Type B pancreatic cell (in vitro differentiated cells): ENCODE results near the gene ADGRA3. TPM values are rescaled to one million over a fixed set of nuclear protein-coding genes. Genes with fewer than 3 reads are reported as not detected.
"Not testable (repeated sequence)": the region's sequence is repeated elsewhere in the genome, so short reads cannot be mapped to it uniquely, and the experiment has no call there.

Experiments used
- DNase-seq: peaks from one replicate; pipeline ENCODE4 v3.0.0; 2021; ENCODE audit warnings: mixed read lengths; ENCODE audit not compliant: unreplicated experiment; ENCODE audit errors: extremely low spot score
- H3K27ac Mint-ChIP-seq: 2 replicates; pipeline ENCODE4 v1.8.0; 2021; ENCODE audit warnings: mild to moderate bottlenecking, mixed read lengths
- H3K27me3 Mint-ChIP-seq: 2 replicates; pipeline ENCODE4 v1.8.0; 2021; ENCODE audit warnings: mixed read lengths
- H3K36me3 Mint-ChIP-seq: 2 replicates; pipeline ENCODE4 v1.8.0; 2021; ENCODE audit warnings: mixed read lengths
- H3K4me1 Mint-ChIP-seq: one replicate; pipeline ENCODE4 v1.8.0; 2021; ENCODE audit warnings: mixed read lengths; ENCODE audit not compliant: unreplicated experiment
- H3K4me3 Mint-ChIP-seq: 2 replicates; pipeline ENCODE4 v1.8.0; 2021; ENCODE audit warnings: mild to moderate bottlenecking, mixed read lengths
- H3K9me3 Mint-ChIP-seq: 2 replicates; pipeline ENCODE4 v1.8.0; 2021; ENCODE audit warnings: mixed read lengths
- CTCF ChIP-seq: fragments of 200-600 bp; sonication (generic); conservative IDR thresholded peaks from 2 replicates; pipeline ENCODE4 v1.5.0; 2021; ENCODE audit warnings: antibody characterized with exemption, mild to moderate bottlenecking
- total RNA-seq: library from RNA; stranded (reverse); gene quantifications from 2 replicates; pipeline ENCODE4 v1.2.1, GENCODE V29; 2021; ENCODE audit warnings: low replicate concordance

Gene ADGRA3
- total RNA-seq, 1 donor from 2014 or later = 61.0 TPM

GRCh38 chr4:22478426-22478825 is 37.4 kb downstream of the ADGRA3 start:
- Mint-ChIP-seq H3K27ac (no peak overlapping the region), H3K27me3 (no peaks in the 10 kb centered on the region), H3K4me1 (peaks cover 7% of the 10 kb centered on the region), H3K4me3 (no peak overlapping the region), H3K36me3 (peaks cover 11% of the 10 kb centered on the region), H3K9me3 (peaks cover 4% of the 10 kb centered on the region)
- no peak for TF ChIP-seq CTCF
- no peak for DNase-seq

- Mint-ChIP-seq H3K4me3 (no peak overlapping the region), H3K27me3 (no peaks in the 10 kb centered on the region), H3K9me3 (peaks cover 4% of the 10 kb centered on the region), H3K27ac (no peak overlapping the region), H3K36me3 (peaks cover 11% of the 10 kb centered on the region), H3K4me1 (peaks cover 1% of the 10 kb centered on the region)
- TF ChIP-seq CTCF = no peak
- DNase-seq = no peak
Observed at GRCh38 chr4:22477813-22478182, 38.1 kb downstream of the ADGRA3 start.

GRCh38 chr4:22477136-22477812 is 38.6 kb downstream of the ADGRA3 start:
- Mint-ChIP-seq H3K4me3 (no peak overlapping the region), H3K36me3 (peaks cover 16% of the 10 kb centered on the region), H3K9me3 (peaks cover 4% of the 10 kb centered on the region), H3K27me3 (no peaks in the 10 kb centered on the region), H3K4me1 (no peaks in the 10 kb centered on the region), H3K27ac (no peak overlapping the region)
- no peak for TF ChIP-seq CTCF
- no peak for DNase-seq

GRCh38 chr4:22476011-22476410 is 39.9 kb downstream of the ADGRA3 start:
- Mint-ChIP-seq H3K27me3 (no peaks in the 10 kb centered on the region), H3K27ac (no peak overlapping the region)

GRCh38 chr4:22475311-22475646 is 40.6 kb downstream of the ADGRA3 start:
- H3K9me3 Mint-ChIP-seq, DNase-seq, H3K4me1 Mint-ChIP-seq, H3K27me3 Mint-ChIP-seq, H3K27ac Mint-ChIP-seq, H3K4me3 Mint-ChIP-seq: not testable (repeated sequence)
- H3K36me3 Mint-ChIP-seq = peaks cover 28% of the 10 kb centered on the region

More at GRCh38 chr4:22476011-22476410, 39.9 kb downstream of the ADGRA3 start:
- H3K36me3 Mint-ChIP-seq = peaks cover 21% of the 10 kb centered on the region
- peaks cover 4% of the 10 kb centered on the region for H3K9me3 Mint-ChIP-seq
- no peaks in the 10 kb centered on the region for H3K4me1 Mint-ChIP-seq
- no peak overlapping the region for H3K4me3 Mint-ChIP-seq
- DNase-seq = no peak
- no peak for TF ChIP-seq CTCF

- DNase-seq = no peak
- Mint-ChIP-seq H3K4me1 (no peaks in the 10 kb centered on the region), H3K9me3 (peaks cover 4% of the 10 kb centered on the region), H3K36me3 (peaks cover 28% of the 10 kb centered on the region), H3K27me3 (no peaks in the 10 kb centered on the region), H3K4me3 (no peak overlapping the region), H3K27ac (no peak overlapping the region)
- no peak for TF ChIP-seq CTCF
Observed at GRCh38 chr4:22474636-22475310, 41.1 kb downstream of the ADGRA3 start.
